ENCODE data around the gene MRPS2.

GRCh38 chr9:135508211-135508820 is 7.8 kb downstream of the MRPS2 start:
- TF ChIP-seq CTCF (IDR thresholded peaks at IDR 0.05), result no peak
- no peak for TF ChIP-seq EP300 (IDR thresholded peaks at IDR 0.05)

All from sigmoid colon (tissue), 4 donors.